ENCODE data around the gene EIF1AD. TPM values are rescaled to one million over a fixed set of nuclear protein-coding genes. Genes with fewer than 3 reads are reported as not detected.
"Not testable (repeated sequence)": the region's sequence is repeated elsewhere in the genome, so short reads cannot be mapped to it uniquely, and the experiment has no call there.

EIF1AD gene
- total RNA-seq, 3 donors from 2014 or later, result 31.0 to 33.1 (median 31.0) TPM

- H3K36me3 ChIP-seq, result no peaks in the 10 kb centered on the region
- H3K4me1 ChIP-seq, result no peaks in the 10 kb centered on the region
- peaks cover 4 to 12% of the 10 kb centered on the region in 2 donors for H3K27me3 ChIP-seq
- TF ChIP-seq, protein P1, sequence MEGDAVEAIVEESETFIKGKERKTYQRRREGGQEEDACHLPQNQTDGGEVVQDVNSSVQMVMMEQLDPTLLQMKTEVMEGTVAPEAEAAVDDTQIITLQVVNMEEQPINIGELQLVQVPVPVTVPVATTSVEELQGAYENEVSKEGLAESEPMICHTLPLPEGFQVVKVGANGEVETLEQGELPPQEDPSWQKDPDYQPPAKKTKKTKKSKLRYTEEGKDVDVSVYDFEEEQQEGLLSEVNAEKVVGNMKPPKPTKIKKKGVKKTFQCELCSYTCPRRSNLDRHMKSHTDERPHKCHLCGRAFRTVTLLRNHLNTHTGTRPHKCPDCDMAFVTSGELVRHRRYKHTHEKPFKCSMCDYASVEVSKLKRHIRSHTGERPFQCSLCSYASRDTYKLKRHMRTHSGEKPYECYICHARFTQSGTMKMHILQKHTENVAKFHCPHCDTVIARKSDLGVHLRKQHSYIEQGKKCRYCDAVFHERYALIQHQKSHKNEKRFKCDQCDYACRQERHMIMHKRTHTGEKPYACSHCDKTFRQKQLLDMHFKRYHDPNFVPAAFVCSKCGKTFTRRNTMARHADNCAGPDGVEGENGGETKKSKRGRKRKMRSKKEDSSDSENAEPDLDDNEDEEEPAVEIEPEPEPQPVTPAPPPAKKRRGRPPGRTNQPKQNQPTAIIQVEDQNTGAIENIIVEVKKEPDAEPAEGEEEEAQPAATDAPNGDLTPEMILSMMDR (IDR thresholded peaks at IDR 0.05), result no peak
- no peak for TF ChIP-seq POLR2A (IDR thresholded peaks at IDR 0.05)
- no peak for TF ChIP-seq POLR2AphosphoS5 (IDR thresholded peaks at IDR 0.05)
- no peaks in the 10 kb centered on the region for H3K9me3 ChIP-seq
- H3K27ac ChIP-seq, result no peak overlapping the region
- H3K4me3 ChIP-seq, result no peak overlapping the region
- intact Hi-C loops (cut with DNase I; ENCODE audit: low total_unique reads), result no loop called here
- no peak for DNase-seq (ENCODE audit: low spot score in 2 of 2)
Measured at GRCh38 chr11:65954771-65955170, 47.2 kb downstream of the EIF1AD start.

- Histone ChIP-seq H3K27me3 (peaks cover 4 to 12% of the 10 kb centered on the region in 2 donors), H3K4me3 (no peak overlapping the region), H3K36me3 (no peaks in the 10 kb centered on the region), H3K4me1 (no peaks in the 10 kb centered on the region), H3K27ac (no peak overlapping the region), H3K9me3 (no peaks in the 10 kb centered on the region)
- DNase-seq (ENCODE audit: low spot score in 2 of 2), result no peak
- intact Hi-C loops (cut with DNase I; ENCODE audit: low total_unique reads), result no loop called here
- TF ChIP-seq POLR2A (IDR thresholded peaks at IDR 0.05) (no peak), POLR2AphosphoS5 (IDR thresholded peaks at IDR 0.05) (no peak)
- TF ChIP-seq, protein P1 (IDR thresholded peaks at IDR 0.05), result no peak
Measured at GRCh38 chr11:65953471-65953870, 48.5 kb downstream of the EIF1AD start.

DNA sequence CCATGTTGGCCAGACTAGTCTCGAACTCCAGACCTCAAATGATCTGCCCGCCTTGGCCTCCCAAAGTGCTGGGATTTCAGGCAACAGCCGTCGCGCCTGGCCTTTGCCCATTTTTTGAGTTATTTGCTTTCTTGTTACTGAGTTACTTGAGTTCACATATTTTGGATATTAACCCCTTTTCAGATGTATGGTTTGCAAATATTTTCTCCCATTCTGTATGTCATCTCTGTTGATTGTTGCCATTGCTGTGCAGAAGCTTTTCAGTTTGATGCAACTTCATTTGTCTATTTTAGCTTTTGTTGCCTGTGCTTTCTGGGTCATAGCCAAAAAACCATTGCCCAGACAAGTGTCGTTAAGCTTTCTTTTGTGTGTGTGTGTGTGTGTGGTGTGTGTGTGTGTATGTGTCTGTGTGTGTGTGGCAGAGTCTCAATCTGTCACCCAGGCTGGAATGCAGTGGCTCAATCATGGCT, 49.9 kb downstream of the EIF1AD start:
- Histone ChIP-seq H3K4me1 (no peaks in the 10 kb centered on the region), H3K27me3 (peaks cover 4 to 17% of the 10 kb centered on the region in 2 donors), H3K4me3 (no peak overlapping the region), H3K9me3 (no peaks in the 10 kb centered on the region), H3K36me3 (no peaks in the 10 kb centered on the region), H3K27ac (no peak overlapping the region)
- TF ChIP-seq POLR2AphosphoS5 (IDR thresholded peaks at IDR 0.05) (no peak), POLR2A (IDR thresholded peaks at IDR 0.05) (no peak)
- TF ChIP-seq, protein P1 (IDR thresholded peaks at IDR 0.05), result no peak
- intact Hi-C loops (cut with DNase I; ENCODE audit: low total_unique reads), result no loop called here
- DNase-seq (ENCODE audit: low spot score in 2 of 2), result no peak

DNA sequence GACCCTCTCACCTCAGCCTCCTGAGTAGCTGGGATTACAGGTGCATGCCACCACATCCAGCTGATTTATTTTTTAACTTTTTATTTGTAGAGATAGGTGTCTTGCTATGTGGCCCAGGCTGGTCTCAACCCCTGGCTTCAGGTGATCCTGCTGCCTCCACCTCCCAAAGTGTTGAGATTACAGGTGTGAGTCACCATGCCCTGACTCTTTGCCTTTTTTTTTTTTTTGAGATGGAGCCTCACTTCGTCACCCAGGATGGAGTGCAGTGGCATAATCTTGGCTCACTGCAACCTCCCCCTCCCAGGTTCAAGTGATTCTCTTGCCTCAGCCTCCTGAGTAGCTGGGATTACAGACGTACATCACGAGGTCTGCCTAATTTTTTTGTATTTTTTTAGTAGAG, 50.3 kb downstream of the EIF1AD start:
- H3K36me3 ChIP-seq; intact Hi-C loops (cut with DNase I; ENCODE audit: low total_unique reads); H3K9me3 ChIP-seq; H3K4me1 ChIP-seq; DNase-seq (ENCODE audit: low spot score in 2 of 2); H3K4me3 ChIP-seq; H3K27ac ChIP-seq: not testable (repeated sequence)
- H3K27me3 ChIP-seq, result peaks cover 4 to 17% of the 10 kb centered on the region in 2 donors

DNA sequence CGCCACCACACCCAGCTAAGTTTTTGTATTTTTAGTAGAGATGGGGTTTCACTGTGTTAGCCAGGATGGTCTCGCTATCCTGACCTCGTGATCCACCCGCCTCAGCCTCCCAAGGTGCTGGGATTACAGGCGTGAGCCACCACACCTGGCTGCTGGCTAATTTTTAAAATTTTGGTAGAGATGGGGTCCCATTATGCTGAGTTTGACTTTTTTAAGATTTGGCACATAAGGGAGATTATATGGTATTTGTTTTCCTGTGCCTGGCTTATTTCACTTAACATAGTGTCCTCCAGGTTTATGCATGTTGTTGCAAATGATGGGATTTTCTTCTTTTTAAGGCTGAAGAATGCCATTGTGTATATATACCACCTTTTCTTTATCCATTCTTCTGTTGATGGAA, 51.2 kb downstream of the EIF1AD start:
- H3K4me3 ChIP-seq; DNase-seq (ENCODE audit: low spot score in 2 of 2); H3K36me3 ChIP-seq; intact Hi-C loops (cut with DNase I; ENCODE audit: low total_unique reads); H3K27ac ChIP-seq; H3K9me3 ChIP-seq; H3K4me1 ChIP-seq: not testable (repeated sequence)
- H3K27me3 ChIP-seq, result peaks cover 4 to 15% of the 10 kb centered on the region in 2 donors

GRCh38 chr11:65947603-65948125, 54.3 kb downstream of the EIF1AD start:
- Histone ChIP-seq H3K4me1 (no peaks in the 10 kb centered on the region), H3K27ac (no peak overlapping the region), H3K36me3 (no peaks in the 10 kb centered on the region), H3K27me3 (peaks cover 0 to 5% of the 10 kb centered on the region in 2 donors), H3K4me3 (no peak overlapping the region), H3K9me3 (no peaks in the 10 kb centered on the region)
- intact Hi-C loops (cut with DNase I; ENCODE audit: low total_unique reads), result no loop called here
- no peak for TF ChIP-seq POLR2AphosphoS5 (IDR thresholded peaks at IDR 0.05)
- TF ChIP-seq, protein P1 (IDR thresholded peaks at IDR 0.05), result no peak
- TF ChIP-seq POLR2A (IDR thresholded peaks at IDR 0.05), result no peak
- DNase-seq (ENCODE audit: low spot score in 2 of 2), result no peak

Measured in breast epithelium (tissue), 4 donors.